Measurements from ENCODE around the gene FHIT.

Gene FHIT

DNA sequence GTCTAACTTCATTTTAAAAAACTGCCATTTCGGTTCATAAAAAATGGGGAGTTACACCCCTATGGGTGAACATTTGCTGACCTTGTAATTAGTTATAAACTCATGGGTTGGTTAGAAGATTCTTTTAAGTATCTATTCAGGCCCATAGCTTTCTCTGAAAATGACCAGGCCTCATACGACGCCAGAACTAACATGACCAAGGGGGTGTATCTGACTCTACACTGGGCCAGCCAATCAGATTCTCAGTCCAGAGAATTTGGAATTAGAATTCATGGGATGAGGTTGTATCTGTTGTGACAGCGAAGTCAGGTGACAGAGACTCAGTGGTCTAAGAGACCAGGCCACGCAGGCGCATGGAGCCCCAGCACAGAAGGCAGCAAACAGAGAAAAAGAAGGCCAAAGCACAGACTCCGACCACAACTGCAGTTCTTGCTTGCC, 981.4 kb downstream of the FHIT start:
- no peak overlapping the region for H3K27ac ChIP-seq
- TF ChIP-seq, protein P1, sequence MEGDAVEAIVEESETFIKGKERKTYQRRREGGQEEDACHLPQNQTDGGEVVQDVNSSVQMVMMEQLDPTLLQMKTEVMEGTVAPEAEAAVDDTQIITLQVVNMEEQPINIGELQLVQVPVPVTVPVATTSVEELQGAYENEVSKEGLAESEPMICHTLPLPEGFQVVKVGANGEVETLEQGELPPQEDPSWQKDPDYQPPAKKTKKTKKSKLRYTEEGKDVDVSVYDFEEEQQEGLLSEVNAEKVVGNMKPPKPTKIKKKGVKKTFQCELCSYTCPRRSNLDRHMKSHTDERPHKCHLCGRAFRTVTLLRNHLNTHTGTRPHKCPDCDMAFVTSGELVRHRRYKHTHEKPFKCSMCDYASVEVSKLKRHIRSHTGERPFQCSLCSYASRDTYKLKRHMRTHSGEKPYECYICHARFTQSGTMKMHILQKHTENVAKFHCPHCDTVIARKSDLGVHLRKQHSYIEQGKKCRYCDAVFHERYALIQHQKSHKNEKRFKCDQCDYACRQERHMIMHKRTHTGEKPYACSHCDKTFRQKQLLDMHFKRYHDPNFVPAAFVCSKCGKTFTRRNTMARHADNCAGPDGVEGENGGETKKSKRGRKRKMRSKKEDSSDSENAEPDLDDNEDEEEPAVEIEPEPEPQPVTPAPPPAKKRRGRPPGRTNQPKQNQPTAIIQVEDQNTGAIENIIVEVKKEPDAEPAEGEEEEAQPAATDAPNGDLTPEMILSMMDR (IDR thresholded peaks at IDR 0.05; ENCODE audit: low read depth, low read length, missing control alignments): no peak
- H3K36me3 ChIP-seq (replicated peaks): no peaks in the 10 kb centered on the region
- DNase-seq: no peak
- in situ Hi-C loops (cut with HindIII; ENCODE audit: low pct_ligation_motif_present, low sequenced_read_pairs): no loop called here
- no peaks in the 10 kb centered on the region for H3K27me3 ChIP-seq (replicated peaks)
- H3K4me3 ChIP-seq (ENCODE audit: low read depth, low read length): no peak overlapping the region

DNA sequence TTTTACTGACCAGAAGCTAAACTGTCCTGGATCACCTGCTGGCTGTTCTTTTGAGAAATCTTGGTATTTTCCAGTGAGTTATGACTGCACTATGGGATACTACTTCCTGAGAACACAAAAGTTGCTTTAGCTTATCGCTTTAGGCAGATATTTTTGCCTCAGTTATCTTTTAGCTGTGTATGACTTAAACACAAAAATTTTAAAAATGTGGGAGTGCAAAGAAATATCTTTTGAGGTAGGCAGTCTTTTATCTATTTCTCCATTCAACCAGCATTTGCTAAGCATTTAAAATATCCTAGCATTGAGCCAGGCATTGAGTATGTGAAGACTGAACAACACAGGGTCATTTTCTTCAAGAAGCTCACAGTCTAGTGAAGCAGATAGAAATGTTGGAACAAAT, 981.9 kb downstream of the FHIT start:
- peak; percentile 1 for DNase-seq
- Histone ChIP-seq H3K4me3 (ENCODE audit: low read depth, low read length) (no peak overlapping the region), H3K36me3 (replicated peaks) (no peaks in the 10 kb centered on the region), H3K27me3 (replicated peaks) (no peaks in the 10 kb centered on the region), H3K27ac (no peak overlapping the region)
- TF ChIP-seq, protein P1 (IDR thresholded peaks at IDR 0.05; ENCODE audit: low read depth, low read length, missing control alignments): no peak
- in situ Hi-C loops (cut with HindIII; ENCODE audit: low pct_ligation_motif_present, low sequenced_read_pairs): no loop called here

DNA sequence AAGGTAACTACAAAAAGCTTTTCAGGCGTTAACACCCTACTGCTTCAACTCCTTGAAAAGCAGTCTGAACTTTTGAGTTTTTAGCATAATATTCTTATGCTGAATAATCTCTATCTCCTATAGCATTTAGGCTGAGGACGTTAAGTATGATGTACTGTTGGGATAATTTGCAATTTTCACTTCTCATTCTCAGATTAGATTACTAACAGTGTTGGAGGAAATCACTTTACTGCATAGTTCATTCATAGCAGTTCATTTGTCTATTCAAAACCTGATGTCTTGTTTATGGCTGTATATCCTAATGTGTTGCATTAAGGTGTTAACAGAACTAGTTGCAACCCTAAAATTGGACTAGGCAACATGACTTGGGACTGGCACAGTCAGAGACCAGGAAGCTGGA, 983.1 kb downstream of the FHIT start:
- TF ChIP-seq, protein P1 (IDR thresholded peaks at IDR 0.05; ENCODE audit: low read depth, low read length, missing control alignments): no peak
- H3K27me3 ChIP-seq (replicated peaks): no peaks in the 10 kb centered on the region
- H3K4me3 ChIP-seq (ENCODE audit: low read depth, low read length): no peak overlapping the region
- in situ Hi-C loops (cut with HindIII; ENCODE audit: low pct_ligation_motif_present, low sequenced_read_pairs): no loop called here
- no peaks in the 10 kb centered on the region for H3K36me3 ChIP-seq (replicated peaks)
- no peak for DNase-seq
- no peak overlapping the region for H3K27ac ChIP-seq

DNA sequence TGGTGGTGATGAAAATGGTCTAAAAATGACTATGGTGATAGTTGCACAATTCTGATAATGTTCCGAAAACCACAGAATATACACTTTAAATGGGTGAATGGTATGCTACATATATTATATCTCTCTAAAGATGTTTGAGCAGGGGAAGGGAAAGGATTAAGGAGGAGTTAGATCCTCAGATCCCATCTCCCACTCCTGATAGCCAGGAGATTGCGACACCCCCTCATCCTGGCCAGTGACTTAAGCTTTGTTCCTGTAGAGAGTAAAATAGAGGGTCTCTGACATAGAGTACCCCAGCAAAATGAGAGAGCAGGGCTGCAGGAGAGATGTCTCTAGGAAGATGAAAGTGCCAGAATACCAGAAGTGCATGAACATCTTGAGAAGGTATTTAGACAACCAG, 984.8 kb downstream of the FHIT start:
- H3K4me3 ChIP-seq (ENCODE audit: low read depth, low read length): no peak overlapping the region
- in situ Hi-C loops (cut with HindIII; ENCODE audit: low pct_ligation_motif_present, low sequenced_read_pairs): no loop called here
- TF ChIP-seq, protein P1 (IDR thresholded peaks at IDR 0.05; ENCODE audit: low read depth, low read length, missing control alignments): no peak

DNA sequence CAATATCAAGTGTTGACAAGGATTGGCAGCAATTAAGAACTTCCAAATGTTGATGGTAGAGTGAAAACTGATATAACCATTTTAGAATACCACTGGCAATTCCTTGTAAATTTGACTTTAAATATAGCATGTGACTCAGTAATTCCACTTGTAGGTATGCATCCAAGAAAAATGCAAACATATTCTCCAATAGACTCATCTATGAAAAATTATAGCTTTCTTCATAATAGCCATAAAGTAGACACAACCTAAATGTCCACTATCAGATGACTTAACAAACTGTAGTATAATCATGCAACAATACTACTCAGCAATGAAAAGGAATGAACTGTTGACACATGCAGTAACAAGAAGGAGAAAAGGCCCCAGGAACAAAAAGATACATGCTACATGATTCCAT, 988.1 kb downstream of the FHIT start:
- H3K4me3 ChIP-seq (ENCODE audit: low read depth, low read length): no peak overlapping the region
- DNase-seq: no peak
- H3K36me3 ChIP-seq (replicated peaks): no peaks in the 10 kb centered on the region
- TF ChIP-seq, protein P1 (IDR thresholded peaks at IDR 0.05; ENCODE audit: low read depth, low read length, missing control alignments): no peak
- in situ Hi-C loops (cut with HindIII; ENCODE audit: low pct_ligation_motif_present, low sequenced_read_pairs): no loop called here
- H3K27me3 ChIP-seq (replicated peaks): no peaks in the 10 kb centered on the region
- no peak overlapping the region for H3K27ac ChIP-seq

More for the DNA sequence above, 984.8 kb downstream of the FHIT start:
- Histone ChIP-seq H3K36me3 (replicated peaks) (no peaks in the 10 kb centered on the region), H3K27me3 (replicated peaks) (no peaks in the 10 kb centered on the region), H3K27ac (no peak overlapping the region)
- no peak for DNase-seq

DNA sequence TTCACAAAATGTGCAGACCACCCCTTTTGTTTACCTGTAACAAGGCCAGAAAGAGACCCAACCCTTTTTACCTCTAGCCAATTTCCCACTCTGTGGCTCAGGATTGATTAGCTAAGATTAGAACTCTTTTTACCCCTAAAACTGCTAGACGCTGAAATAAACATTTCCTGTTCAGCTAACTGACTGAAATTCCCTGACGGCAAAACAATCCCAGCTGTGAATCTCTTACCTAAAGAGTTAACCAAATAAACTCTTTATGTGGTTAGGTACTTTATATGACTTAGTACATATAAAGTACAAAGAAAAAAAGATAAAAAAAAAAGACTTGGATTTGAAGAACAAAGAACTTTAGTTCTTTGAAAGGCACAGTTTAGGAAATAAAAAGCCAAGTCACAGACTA, 988.7 kb downstream of the FHIT start:
- no peak overlapping the region for H3K27ac ChIP-seq

More for the DNA sequence above, 988.7 kb downstream of the FHIT start:
- Histone ChIP-seq H3K36me3 (replicated peaks) (no peaks in the 10 kb centered on the region), H3K27me3 (replicated peaks) (no peaks in the 10 kb centered on the region), H3K4me3 (ENCODE audit: low read depth, low read length) (no peak overlapping the region)
- no peak for DNase-seq
- in situ Hi-C loops (cut with HindIII; ENCODE audit: low pct_ligation_motif_present, low sequenced_read_pairs): no loop called here
- TF ChIP-seq, protein P1 (IDR thresholded peaks at IDR 0.05; ENCODE audit: low read depth, low read length, missing control alignments): no peak
